Stimulated activated CD8-positive, alpha-beta memory T cell treated with anti-CD3 and anti-CD28 coated beads, Interleukin-7, amount 100 ng/mL, for 48 hours (primary cell): ENCODE results near the gene SLC30A3.
A peak's percentile ranks its signal among the peaks of the same experiment; 100 is the strongest.
"Not testable (repeated sequence)": the region's sequence is repeated elsewhere in the genome, so short reads cannot be mapped to it uniquely, and the experiment has no call there.

Source experiments
- DNase-seq, 2 donors: peaks; one replicate each; pipeline ENCODE4 v3.0.0-alpha.2; 2020; ENCODE audit warnings: low read depth in 1 of 2; ENCODE audit errors: extremely low read depth in 1 of 2

The SLC30A3 gene

DNA sequence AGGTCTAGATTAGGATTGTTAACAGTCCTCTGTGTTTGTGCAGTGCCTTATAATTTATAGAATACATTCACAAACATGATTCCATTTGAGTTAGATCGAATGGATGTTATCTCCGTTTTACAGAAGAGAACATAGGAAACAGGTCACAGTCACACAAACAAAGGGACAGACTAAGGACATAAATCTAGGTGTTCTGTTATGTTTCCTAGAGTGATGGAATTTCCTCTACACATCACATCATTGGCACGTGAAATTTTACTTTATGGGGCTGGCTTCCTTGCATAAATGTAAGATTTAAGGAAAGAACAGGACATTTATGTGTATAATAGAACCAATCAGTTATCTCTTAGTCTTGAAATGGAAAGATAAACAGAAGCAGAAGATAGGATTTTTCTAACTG, 25.8 kb upstream of the SLC30A3 start:
- no peak for DNase-seq

DNA sequence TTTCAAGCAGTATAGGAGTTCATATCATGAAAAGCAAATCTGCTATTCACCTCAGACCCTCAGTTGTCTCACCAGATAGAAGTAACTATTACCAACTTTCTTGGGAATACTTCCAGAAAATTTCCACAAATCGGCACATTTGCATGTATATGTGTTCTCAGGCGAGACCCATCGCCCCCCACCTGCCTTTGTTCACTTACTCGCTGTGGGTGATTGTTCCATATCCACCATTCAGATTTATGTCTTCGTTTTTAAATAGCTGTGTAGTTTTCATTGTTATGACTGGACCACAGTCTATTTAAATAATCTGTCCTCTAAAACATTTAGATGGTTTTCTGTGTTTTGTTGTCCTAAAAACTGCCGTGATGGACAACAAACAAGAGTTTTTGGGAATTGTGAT, 22.6 kb upstream of the SLC30A3 start:
- DNase-seq, result no peak

DNA sequence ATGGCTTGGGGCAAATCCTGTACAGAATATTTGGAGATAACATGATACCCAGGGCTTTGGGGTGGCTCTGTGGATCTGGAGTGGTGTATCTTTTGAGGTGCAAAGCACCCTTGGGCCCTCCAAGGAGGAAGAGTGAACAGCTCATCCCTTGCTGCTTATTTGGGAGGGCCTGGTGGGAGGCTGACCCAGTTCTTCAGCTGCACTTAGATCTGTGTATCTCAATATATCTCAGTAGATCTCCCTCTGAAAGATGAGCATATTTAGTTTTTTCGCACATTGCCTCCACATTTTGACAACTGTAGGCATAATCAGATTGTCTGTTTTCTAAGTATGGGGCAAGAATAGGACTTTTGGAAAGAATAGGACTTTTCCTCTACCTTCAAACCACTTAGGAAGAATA, 22.1 kb upstream of the SLC30A3 start:
- DNase-seq, result no peak

DNA sequence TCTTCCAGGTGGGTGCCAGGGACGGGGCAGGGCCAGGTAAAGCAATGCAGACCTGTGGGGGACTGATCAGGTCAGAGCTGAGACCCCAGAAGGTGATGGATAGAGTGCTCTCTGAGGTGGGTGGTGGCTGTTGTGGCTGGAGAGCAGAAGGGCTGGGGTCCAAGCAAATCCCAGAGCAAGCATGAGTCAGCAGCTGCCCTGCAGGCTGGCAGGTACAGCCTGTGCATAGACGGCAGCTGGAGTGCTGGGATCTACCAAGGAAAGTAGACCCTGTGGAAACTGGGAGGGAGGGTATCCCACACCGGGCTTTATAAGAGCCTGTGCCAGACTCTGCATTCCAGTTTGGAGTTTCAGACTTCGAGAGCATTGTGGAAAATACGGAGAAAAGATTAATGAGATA, 20.0 kb upstream of the SLC30A3 start:
- no peak for DNase-seq

DNA sequence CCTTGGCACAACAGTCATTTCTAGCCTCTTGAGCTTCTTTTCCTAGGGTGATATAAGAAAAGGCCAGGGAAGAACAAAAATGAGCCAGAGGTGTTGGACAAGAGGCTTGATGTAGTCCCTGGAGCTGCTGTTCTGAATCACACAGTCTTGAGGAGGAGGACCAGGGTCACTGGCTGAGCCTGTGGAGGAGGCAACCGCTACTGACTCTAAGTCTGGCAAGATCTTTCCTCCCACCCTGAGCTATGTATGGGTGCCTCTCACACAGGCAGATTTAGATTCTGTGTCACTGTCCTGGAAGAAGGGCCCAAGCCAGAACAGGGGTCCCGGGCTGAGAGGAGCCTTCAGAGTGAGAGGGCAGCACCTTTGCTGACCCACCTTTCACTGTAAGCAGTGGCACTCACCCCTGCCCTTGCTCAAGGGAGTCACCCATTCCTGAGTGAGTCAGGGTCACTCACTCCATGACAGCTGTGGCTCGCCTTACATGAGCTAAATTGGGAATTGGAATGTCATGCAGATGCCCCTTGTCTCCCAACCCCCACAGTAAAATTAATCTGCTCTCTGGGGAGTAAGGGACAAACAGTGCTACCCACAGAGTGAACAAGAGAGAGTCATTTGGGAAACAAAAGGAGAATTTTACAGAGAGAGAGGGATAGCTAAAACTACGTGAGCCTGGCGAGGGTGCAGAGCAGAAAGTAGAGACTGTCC, 19.2 kb upstream of the SLC30A3 start, which contains the start of gene TRIM54:
Gene TRIM54, plus strand, starts transcription at position 575 of the 705 bp plus-strand sequence. CDS start 303 bp downstream, outside the sequence.
- DNase-seq, result no peak

DNA sequence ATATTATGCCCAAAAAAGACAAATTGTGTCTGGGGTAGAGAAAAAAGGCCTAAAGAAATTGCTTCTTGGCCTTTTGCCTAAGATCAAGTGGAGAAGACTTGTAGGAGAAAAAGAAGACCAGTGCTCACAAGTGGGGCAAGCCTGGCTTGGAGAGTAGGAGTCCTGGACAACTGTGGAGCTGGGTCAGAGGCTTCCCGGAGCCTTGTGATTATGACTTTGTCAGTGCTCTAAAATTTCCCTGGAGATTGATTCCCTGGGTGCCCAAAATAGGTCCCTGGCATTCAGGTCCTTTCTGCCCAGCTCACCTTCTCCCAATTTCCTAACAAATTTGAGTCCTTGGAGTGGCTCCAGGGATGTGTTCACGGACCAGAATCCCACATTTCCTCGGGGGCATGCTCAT, 18.6 kb upstream of the SLC30A3 start:
- no peak for DNase-seq

DNA sequence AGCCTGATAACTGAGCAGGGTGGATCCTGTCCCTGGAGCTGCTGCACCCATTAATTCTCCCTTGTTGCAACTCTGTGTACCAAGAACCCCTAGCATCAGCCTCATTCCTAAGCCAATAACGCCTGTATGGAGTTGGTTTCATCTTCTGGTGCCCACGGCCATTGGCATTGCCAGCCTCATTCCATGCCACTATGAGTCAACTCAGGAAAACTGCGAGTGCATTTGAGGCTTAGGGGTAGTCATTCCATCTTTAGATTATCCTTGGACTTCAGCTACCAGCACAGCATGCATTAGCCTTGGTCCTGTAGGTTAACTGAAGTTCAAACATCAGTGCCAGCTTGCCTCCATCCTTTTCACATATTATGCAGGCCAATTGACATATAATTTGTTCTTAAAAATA, 18.0 kb upstream of the SLC30A3 start:
- no peak for DNase-seq

DNA sequence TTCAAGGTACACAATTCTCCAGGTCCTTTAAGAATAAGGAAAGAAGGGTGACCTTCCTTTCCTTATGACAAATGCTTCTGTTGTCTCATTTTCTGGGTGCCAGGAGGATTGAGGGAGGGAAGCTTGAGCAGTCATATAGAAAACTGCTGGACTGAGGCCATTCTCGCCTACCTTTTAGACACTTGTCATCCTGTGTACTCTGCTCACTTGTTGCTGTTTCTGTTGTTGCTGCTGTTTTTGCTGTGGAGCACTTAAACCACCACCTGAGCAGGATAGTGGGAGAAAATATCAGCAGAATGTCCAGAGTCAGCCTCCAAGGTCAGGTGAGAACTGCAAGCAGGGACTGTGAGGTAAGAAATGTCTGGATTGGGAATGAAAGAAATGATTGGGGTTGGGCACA, 15.2 kb upstream of the SLC30A3 start:
- DNase-seq, result no peak

DNA sequence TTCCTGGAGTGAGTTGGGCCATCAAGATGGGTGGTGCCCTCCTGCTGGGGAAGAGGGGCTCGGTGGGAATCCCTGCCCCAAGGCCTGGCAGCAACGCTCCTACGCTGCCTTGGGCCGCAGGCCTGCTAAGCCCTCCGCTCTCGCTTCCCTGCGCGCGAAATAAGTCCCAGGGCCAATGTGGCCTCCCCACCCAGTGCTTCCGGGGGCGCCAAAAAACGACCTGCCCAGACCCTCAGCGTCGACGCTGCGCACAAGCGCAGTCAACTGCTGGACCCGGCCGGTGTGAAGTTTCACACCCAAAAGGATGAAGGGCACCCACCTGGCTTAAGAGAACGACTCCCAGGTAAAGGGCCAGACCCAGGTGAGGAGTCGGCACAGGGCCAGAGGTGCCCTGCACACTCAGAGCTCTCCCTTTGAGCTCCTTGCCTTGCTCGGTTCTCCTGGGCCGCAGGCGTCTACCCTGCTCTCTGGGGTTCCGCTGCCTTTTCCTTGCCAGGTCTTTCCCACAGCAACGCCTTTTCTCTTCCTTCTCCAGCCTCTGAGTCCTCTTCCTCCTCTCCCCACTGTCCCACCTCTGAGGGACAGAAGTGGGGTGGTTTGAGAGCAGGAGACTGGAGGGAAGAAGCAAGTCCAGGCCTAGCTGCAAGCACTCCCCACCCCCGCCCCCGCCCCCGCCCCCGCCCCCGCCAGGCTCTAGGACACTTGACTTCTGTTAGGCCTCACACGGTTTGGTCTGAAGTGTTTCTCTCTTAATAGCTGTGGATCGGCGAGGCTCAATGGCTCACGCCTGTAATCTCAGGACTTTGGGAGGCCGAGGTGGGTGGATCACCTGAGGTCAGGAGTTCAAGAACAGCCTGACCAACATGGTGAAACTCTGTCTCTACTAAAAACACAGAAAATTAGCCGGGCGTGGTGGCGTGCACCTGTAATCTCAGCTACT, 12.6 kb upstream of the SLC30A3 start, which contains the start of gene DNAJC5G:
Gene DNAJC5G, plus strand, starts transcription at position 223 of the 940 bp plus-strand sequence. CDS start 1,296 bp downstream, outside the sequence.
- no peak for DNase-seq

DNA sequence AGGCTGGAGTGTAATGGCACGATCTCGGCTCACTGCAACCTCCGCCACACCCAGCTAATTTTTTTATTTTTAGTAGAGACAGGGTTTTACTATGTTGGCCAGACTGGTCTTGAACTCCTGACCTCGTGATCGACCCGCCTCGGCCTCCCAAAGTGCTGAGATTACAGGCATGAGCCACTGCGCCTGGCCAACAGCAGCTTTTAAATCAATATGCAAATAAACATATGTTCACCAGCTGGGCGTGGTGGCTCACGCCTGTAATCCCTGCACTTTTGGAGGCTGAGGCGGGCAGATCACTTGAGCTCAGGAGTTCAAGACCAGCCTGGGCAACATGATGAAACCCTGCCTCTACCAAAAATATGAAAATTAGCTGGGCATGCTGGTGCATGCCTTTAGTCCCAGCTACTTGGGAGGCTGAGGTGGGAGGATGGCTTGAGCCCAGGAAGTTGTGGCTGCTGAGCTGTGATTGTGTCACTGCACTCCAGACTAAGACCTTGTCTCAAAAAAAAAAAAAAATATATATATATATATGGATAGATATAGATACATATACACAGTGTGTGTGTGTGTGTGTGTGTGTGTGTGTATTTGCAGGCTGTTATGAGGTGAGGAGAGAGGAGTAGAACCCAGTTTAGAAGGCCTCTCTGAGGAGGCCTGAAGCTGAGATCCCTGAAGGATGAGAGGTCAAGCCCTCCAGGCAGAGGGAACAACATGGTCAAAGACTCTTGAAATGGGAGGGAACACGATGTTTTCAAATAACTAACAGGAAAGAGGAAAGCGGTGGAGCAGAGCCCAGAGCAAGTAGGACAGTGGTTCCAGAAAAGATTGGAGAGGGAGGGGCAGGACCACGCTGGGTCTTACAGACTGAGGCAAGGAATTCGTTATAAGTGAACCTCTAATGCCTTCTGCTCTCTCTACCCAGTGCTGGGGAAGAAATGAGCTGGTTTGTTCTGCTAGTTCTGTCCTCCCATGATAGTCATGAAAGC, 10.0 kb upstream of the SLC30A3 start:
- not testable (repeated sequence) for DNase-seq

DNA sequence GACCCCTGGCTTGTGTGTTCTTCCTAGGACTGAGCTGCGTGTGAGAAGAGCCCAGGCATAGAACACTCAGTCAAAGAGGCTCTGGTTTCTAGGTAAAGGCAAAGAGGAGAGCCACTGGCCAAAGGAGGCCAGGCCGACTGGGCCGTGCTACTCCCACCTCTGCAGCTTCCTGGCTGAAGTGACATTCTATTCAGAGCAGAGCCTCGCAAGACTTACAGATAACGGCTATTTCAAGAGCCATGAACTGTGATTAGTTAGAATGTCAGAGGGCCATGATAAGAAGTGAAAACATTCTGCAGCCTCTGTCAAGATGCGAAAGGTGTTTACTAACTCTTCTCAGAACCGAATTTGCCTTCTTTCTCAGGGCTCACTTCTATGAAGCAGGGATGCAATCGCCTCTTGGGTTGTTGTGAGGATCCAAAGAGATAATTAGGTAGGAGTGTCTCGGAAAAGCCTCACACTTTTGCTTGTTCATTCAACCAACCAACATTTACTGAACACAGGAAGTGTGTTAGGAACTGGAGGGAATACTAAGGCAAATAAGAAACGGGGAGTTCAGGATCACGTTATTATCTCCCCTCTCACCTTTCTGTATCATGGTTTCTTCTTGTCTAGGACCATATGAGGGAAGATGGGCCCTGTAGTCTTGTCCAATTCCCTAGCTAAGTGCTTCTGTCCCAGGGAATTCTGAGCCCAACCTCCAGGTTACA, 8.9 kb upstream of the SLC30A3 start:
- DNase-seq, result no peak

DNA sequence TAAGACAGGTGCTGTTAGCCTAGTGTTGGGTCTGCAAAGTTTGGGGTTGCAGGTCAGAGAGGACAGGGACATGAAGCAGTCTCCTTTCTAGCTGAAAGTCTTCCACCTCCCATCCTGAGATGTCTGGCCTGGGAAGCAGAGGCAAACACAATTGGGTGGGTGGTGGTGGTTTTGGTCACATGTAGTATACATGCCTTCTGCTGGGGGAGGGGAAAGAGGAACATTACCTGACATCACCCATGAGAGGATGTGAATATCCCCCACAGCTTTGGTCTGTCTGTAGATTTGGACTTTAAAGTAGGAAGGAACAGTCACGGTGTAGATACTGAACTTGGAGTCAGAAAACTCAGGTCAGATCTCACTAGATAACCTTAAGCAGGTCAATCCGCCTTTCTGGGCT, 7.8 kb upstream of the SLC30A3 start:
- DNase-seq, result no peak

DNA sequence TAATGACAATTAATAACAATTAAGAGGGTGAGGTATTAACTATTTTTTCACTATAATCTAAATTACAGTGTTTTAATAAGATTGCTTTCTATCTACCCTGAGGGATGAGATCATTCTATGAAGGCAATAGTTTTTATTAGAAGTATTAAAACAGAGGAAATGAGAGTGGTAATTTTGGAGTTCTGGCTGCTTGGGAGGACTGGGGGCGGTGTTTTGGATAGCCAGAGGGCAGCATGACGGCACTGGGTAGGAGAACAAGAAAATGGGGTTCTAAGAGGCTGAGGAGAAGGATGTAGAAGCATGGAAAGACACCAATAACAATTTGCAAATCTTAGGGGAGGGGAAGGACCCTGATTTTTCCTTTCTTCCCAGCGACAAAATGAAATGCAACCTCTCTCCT, 7.3 kb upstream of the SLC30A3 start:
- DNase-seq, result no peak

DNA sequence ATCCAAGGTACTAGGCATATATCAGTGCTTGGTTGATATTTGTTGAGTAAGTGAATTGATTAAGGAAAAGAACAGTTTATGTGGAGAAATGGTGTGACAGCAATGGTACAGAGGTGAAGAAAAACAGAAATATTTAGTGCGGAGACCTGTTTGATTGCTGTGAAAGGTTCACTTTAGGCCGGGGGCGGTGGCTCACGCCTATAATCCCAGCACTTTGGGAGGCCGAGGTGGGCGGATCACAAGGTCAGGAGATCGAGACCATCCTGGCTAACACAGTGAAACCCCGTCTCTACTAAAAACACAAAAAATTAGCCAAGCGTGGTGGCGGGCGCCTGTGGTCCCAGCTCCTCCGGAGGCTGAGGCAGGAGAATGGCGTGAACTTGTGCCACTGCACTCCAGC, 5.4 kb upstream of the SLC30A3 start:
- DNase-seq, result not testable (repeated sequence)

DNA sequence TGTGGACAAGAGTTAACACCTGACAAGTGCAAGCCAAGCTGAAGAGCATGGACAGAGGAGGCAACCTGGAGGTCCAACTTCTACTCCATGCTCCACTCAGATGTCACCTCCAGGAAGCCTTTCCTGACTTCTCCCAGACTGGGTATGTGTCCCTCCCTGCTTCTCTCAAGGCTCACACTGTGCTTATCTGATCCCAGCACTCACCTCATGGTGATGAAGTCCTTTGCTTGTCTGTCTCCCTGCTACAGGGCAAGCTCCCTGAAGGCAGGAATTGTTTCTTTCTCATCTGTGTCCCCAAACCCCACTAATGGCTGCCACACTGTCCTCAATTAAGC, 2.7 kb upstream of the SLC30A3 start:
- DNase-seq, result no peak

DNA sequence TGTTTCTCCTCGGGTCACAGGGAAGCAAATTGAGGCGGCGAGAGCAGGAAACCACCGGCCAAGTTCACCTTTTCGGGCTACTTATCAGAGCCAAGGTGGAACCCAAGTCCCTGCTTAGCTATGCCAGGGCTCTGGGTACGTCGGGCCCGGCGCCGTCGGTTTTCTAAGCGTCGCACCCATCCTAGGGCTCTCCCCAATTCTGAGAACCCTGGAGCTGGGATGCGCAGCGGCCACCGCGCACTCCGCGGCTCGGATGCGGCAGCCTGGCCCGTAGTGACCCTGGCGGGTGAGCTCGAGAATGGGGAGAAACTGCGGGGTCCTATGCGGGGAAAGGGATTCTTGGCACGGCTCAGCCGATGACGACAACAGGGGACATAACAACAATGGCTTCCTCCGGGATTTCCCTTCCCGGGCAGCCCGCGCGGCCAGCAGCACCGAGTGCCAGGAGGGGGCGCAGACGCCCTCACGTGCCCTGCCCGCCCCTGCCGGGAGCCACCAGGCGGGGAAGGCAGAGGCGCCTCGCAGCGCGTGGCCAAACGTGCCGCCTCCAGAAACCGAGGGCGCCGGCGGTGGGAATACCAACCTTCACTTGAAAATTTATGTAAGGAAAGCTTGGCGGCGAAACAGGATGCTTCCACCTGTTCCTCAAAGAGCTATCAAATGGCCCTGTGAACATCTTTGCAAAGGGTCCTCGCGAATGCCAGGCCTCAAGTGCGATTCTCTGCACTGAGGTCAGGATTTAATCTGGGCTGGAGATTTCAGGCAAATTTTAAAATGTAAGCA, 2.1 kb upstream of the SLC30A3 start:
- peak; percentile 23 to 39 for DNase-seq

DNA sequence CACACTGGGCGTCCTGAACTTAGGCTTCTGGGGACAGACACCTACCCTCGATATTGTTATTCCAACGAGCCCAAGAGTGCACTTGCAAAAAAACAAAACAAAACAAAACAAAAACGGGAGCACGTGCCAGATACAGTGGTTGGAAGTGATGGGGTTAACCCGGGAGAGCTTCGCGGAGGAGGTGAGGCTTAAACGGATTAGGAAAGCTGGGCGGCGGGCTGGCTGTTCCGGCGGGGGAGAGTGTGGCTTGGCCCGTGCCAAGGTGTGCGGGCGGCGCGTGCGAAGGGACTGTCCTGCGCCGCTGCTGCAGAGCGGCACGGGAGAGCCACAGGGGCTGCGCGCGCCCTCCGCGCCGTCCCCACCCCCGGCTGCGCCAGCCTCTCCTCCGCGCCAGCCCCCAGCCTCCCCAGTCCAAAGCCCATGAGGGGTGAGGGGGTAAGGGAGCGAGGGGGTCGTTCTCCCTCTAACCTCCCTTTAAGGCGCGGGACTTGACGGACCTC, 1.5 kb upstream of the SLC30A3 start:
- DNase-seq, result no peak

DNA sequence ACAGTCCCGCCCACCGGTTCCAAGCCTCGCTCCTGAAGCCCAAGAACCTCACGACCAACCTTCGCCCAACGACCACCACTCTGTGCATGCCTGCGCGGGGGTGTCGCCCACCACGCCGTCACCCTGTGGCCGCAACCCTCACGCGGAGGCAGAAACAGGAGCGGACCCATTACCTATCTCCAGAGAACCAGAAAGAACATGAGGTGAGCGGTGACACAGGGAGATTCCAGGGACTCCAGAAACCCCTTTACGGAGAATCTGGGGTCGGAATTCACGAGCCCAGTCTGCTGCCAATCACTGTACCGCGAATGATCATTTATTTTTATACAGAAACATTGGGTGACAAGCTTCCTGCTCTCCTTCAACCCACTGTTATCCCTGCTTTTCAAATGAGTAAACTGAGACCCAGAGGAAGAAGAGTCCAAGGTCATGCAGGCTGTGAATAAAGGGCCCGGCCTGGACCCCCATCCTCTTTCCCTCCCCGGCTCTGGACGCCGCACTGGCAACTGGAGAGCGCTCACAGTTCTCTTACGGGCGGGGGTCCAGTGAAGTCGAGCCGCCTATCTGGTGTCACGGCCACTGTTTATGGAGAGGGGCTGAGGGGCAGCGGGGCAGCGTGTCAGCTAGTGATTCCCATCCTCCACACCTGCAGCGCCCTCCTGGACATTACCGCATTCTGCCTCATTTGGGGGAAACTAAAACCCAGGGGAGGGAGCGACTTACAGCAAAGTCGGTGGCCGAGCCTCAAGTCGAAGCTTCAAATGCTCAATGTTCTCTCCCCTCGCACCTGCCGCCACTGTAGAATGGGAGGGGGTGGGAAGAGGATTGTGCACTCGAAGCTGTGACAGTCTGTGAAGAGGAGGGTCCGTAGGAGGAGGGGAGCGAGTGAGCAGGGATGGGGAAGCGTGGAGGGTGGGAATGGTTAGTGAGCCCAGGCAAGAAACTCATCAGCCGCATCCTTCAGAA, 723 bp upstream of the SLC30A3 start:
- no peak for DNase-seq
